GM23248 (cell line): Measurements from ENCODE around the gene BCL6B. TPM values are rescaled to one million over a fixed set of nuclear protein-coding genes. Genes with fewer than 3 reads are reported as not detected.

Experiments
- DNase-seq: peaks from one replicate; pipeline ENCODE4 v3.0.0-alpha.2; 2015
- H2AFZ ChIP-seq: fragments of 200-600 bp; sonication (generic); 2 replicates; pipeline ENCODE4 v1.6.1; 2016; ENCODE audit warnings: antibody characterized with exemption
- H3F3A ChIP-seq: fragments of 200-600 bp; sonication (generic); 2 replicates; pipeline ENCODE4 v1.6.1; 2016; ENCODE audit warnings: mild to moderate bottlenecking, antibody characterized with exemption, mixed run types; ENCODE audit not compliant: insufficient read depth
- H3K27ac ChIP-seq: fragments of 200-600 bp; sonication (generic); 2 replicates; pipeline ENCODE4 v1.5.1; 2016; ENCODE audit warnings: mild to moderate bottlenecking
- H3K27me3 ChIP-seq: fragments of 200-600 bp; sonication (generic); replicated peaks from 2 replicates; pipeline ENCODE4 v1.6.1; 2016; ENCODE audit warnings: mild to moderate bottlenecking; ENCODE audit not compliant: insufficient read depth
- H3K36me3 ChIP-seq: fragments of 200-600 bp; sonication (generic); 2 replicates; pipeline ENCODE4 v1.6.1; 2016; ENCODE audit warnings: low read depth, mild to moderate bottlenecking
- H3K4me1 ChIP-seq: fragments of 200-600 bp; sonication (generic); 2 replicates; pipeline ENCODE4 v1.6.1; 2016; ENCODE audit warnings: mild to moderate bottlenecking; ENCODE audit not compliant: insufficient read depth
- H3K4me2 ChIP-seq: fragments of 200-600 bp; sonication (generic); one replicate; pipeline ENCODE4 v1.6.1; 2016; ENCODE audit warnings: mild to moderate bottlenecking; ENCODE audit not compliant: unreplicated experiment
- H3K4me3 ChIP-seq: fragments of 200-600 bp; sonication (generic); 2 replicates; pipeline ENCODE4 v1.5.1; 2016; ENCODE audit warnings: mild to moderate bottlenecking
- H3K79me2 ChIP-seq: fragments of 200-600 bp; sonication (generic); 2 replicates; pipeline ENCODE4 v1.6.1; 2016; ENCODE audit warnings: mild to moderate bottlenecking; ENCODE audit not compliant: insufficient read depth
- H3K9ac ChIP-seq: fragments of 200-600 bp; sonication (generic); 2 replicates; pipeline ENCODE4 v1.6.1; 2016; ENCODE audit warnings: mild to moderate bottlenecking
- H3K9me2 ChIP-seq: fragments of 200-600 bp; sonication (generic); 2 replicates; pipeline ENCODE4 v1.6.1; 2016; ENCODE audit warnings: mixed run types, mild to moderate bottlenecking, moderate library complexity; ENCODE audit not compliant: insufficient read depth
- H3K9me3 ChIP-seq: fragments of 200-600 bp; sonication (generic); one replicate; pipeline ENCODE4 v1.6.1; 2017; ENCODE audit warnings: low read depth
- H4K20me1 ChIP-seq: fragments of 200-600 bp; sonication (generic); 2 replicates; pipeline ENCODE4 v1.6.0; 2016; ENCODE audit not compliant: insufficient read depth
- EZH2 ChIP-seq: fragments of 200-600 bp; sonication (generic); IDR thresholded peaks from 2 replicates; pipeline ENCODE4 v1.6.1; 2018; ENCODE audit warnings: antibody characterized with exemption, mild to moderate bottlenecking; ENCODE audit not compliant: insufficient read depth, poor library complexity, severe bottlenecking
- EZH2phosphoT487 ChIP-seq: fragments of 200-600 bp; sonication (generic); IDR thresholded peaks from 2 replicates; pipeline ENCODE4 v1.6.1; 2018; ENCODE audit warnings: antibody characterized with exemption, moderate library complexity, mild to moderate bottlenecking, low read depth; ENCODE audit not compliant: insufficient read depth
- WGBS, 2 experiments: methylation state at CpG; one replicate each; pipeline ENCODE4 v1.1.6; 2015 to 2017; ENCODE audit warnings: low lambda C conversion rate in 2 of 2, low coverage in 1 of 2; ENCODE audit errors: missing lambda C conversion rate in 2 of 2; 5-methylcytosine and 5-hydroxymethylcytosine counted together
- in situ Hi-C: fragments of 300-500 bp; cut with MboI; formaldehyde crosslinking; loops from 2 replicates; pipeline ENCODE4 v1.15.0; 2020
- polyA plus RNA-seq: library from polyadenylated mRNA; unstranded; fragments of >200 nt; fragmentation: Nextera tagmentation; extraction: Ambion mirVana; gene quantifications from 2 replicates; pipeline ENCODE4 v1.2.1, GENCODE V29; 2016
- total RNA-seq: library from RNA; depleted of rRNA; stranded (reverse); fragments of >200 nt; shearing (Covaris generic); gene quantifications from 2 replicates; pipeline ENCODE4 v1.2.3, GENCODE V29; 2014

The BCL6B gene
- total and polyA plus RNA-seq, 2 experiments from 2014 or later: not detected

GRCh38 chr17:7023576-7024401 is 939 bp downstream of the BCL6B start:
- H2AFZ ChIP-seq: peak overlapping the region; percentile 47
- no peak overlapping the region for H3K4me2 ChIP-seq
- H3K4me1 ChIP-seq: peaks cover 16% of the 10 kb centered on the region; the same call in 1 of the 2 replicates
- peak overlapping the region; percentile 18; the same call in 1 of the 2 replicates for H3K4me3 ChIP-seq
- WGBS, 2 experiments: 39 to 45% methylated on average over 43 to 51 of the region's 51 CpGs
- H3K9me2 ChIP-seq: no peaks in the 10 kb centered on the region
- H3K9ac ChIP-seq: no peak overlapping the region
- no peaks in the 10 kb centered on the region; the same call in 1 of the 2 replicates for H3F3A ChIP-seq
- H4K20me1 ChIP-seq: no peaks in the 10 kb centered on the region
- H3K79me2 ChIP-seq: peaks cover 6% of the 10 kb centered on the region; the same call in 1 of the 2 replicates
- no peaks in the 10 kb centered on the region for H3K36me3 ChIP-seq
- in situ Hi-C loops: no loop called here
- TF ChIP-seq EZH2: no peak
- no peak for TF ChIP-seq EZH2phosphoT487
- DNase-seq: peak; percentile 83
- no peak overlapping the region for H3K27ac ChIP-seq
- H3K9me3 ChIP-seq: no peaks in the 10 kb centered on the region
- H3K27me3 ChIP-seq: no peaks in the 10 kb centered on the region

- in situ Hi-C loops: no loop called here
- H3K9me3 ChIP-seq: no peaks in the 10 kb centered on the region
- H3K9me2 ChIP-seq: no peaks in the 10 kb centered on the region
- no peaks in the 10 kb centered on the region for H4K20me1 ChIP-seq
- H3K79me2 ChIP-seq: 0 out of 2 replicates have a peak, but pooled peaks cover under 1% of the 10 kb centered on the region
- H3K27me3 ChIP-seq: no peaks in the 10 kb centered on the region
- DNase-seq: no peak
- H3K27ac ChIP-seq: no peak overlapping the region
- TF ChIP-seq EZH2: no peak
- TF ChIP-seq EZH2phosphoT487: no peak
- H3K4me2 ChIP-seq: no peak overlapping the region
- no peaks in the 10 kb centered on the region for H3K36me3 ChIP-seq
- H3K9ac ChIP-seq: no peak overlapping the region
- no peak overlapping the region for H3K4me3 ChIP-seq
- H3F3A ChIP-seq: no peaks in the 10 kb centered on the region; the same call in 1 of the 2 replicates
- H3K4me1 ChIP-seq: peaks cover 10% of the 10 kb centered on the region; the same call in 1 of the 2 replicates
- no peak overlapping the region for H2AFZ ChIP-seq
- WGBS, 2 experiments: 62 to 66% methylated on average over 7 to 8 of the region's 8 CpGs
These were observed 1.5 kb downstream of the BCL6B start for GRCh38 chr17:7024402-7024785.

- peaks cover 4% of the 10 kb centered on the region; the same call in 1 of the 2 replicates for H3K4me1 ChIP-seq
- H3K79me2 ChIP-seq: no peaks in the 10 kb centered on the region
- H3K4me3 ChIP-seq: no peak overlapping the region
- no peaks in the 10 kb centered on the region for H3K27me3 ChIP-seq
- DNase-seq: no peak
- H3K9ac ChIP-seq: no peak overlapping the region
- H3K27ac ChIP-seq: no peak overlapping the region
- no peaks in the 10 kb centered on the region for H3K36me3 ChIP-seq
- TF ChIP-seq EZH2: no peak
- no peak for TF ChIP-seq EZH2phosphoT487
- 50 to 69% methylated on average over 1 of the region's 1 CpG for WGBS, 2 experiments
- H2AFZ ChIP-seq: no peak overlapping the region
- no peaks in the 10 kb centered on the region for H4K20me1 ChIP-seq
- H3K9me2 ChIP-seq: no peaks in the 10 kb centered on the region
- H3K4me2 ChIP-seq: no peak overlapping the region
- no peaks in the 10 kb centered on the region; the same call in 1 of the 2 replicates for H3F3A ChIP-seq
- in situ Hi-C loops: no loop called here
- H3K9me3 ChIP-seq: no peaks in the 10 kb centered on the region
These were observed 2.4 kb downstream of the BCL6B start for GRCh38 chr17:7025245-7025644.

GRCh38 chr17:7026471-7027115 is 3.7 kb downstream of the BCL6B start:
- H3K79me2 ChIP-seq: no peaks in the 10 kb centered on the region
- no peaks in the 10 kb centered on the region for H3K9me2 ChIP-seq
- H3K9ac ChIP-seq: no peak overlapping the region
- H3F3A ChIP-seq: no peaks in the 10 kb centered on the region; the same call in 1 of the 2 replicates
- no peak overlapping the region for H2AFZ ChIP-seq
- H4K20me1 ChIP-seq: no peaks in the 10 kb centered on the region
- H3K36me3 ChIP-seq: no peaks in the 10 kb centered on the region
- no peaks in the 10 kb centered on the region for H3K9me3 ChIP-seq
- H3K4me1 ChIP-seq: 0 out of 2 replicates have a peak, but pooled peaks cover 2% of the 10 kb centered on the region
- H3K4me3 ChIP-seq: no peak overlapping the region
- H3K27me3 ChIP-seq: no peaks in the 10 kb centered on the region
- no peak overlapping the region for H3K27ac ChIP-seq
- in situ Hi-C loops: no loop called here
- no peak for DNase-seq
- TF ChIP-seq EZH2phosphoT487 (no peak), EZH2 (no peak)
- H3K4me2 ChIP-seq: no peak overlapping the region
- WGBS, 2 experiments: 87 to 92% methylated on average over 29 of the region's 29 CpGs
